Measurements from ENCODE around the gene ACOX2.

- TF ChIP-seq CTCF (IDR thresholded peaks at IDR 0.05) (no peak), POLR2A (IDR thresholded peaks at IDR 0.05) (no peak)
These were observed 74.2 kb downstream of the ACOX2 start for GRCh38 chr3:58462829-58463180.

All from lower leg skin (tissue), 3 donors.